GM21723 (cell line): ENCODE data around the gene CBX6.
"Not testable (repeated sequence)": the region's sequence is repeated elsewhere in the genome, so short reads cannot be mapped to it uniquely, and the experiment has no call there.

Experiments
- ATAC-seq: cut with Tn5 transposase; IDR thresholded peaks from one replicate; pipeline ENCODE4 v1.9.1; 2021; ENCODE audit warnings: mild to moderate bottlenecking, moderate library complexity; ENCODE audit not compliant: unreplicated experiment

Gene CBX6

DNA sequence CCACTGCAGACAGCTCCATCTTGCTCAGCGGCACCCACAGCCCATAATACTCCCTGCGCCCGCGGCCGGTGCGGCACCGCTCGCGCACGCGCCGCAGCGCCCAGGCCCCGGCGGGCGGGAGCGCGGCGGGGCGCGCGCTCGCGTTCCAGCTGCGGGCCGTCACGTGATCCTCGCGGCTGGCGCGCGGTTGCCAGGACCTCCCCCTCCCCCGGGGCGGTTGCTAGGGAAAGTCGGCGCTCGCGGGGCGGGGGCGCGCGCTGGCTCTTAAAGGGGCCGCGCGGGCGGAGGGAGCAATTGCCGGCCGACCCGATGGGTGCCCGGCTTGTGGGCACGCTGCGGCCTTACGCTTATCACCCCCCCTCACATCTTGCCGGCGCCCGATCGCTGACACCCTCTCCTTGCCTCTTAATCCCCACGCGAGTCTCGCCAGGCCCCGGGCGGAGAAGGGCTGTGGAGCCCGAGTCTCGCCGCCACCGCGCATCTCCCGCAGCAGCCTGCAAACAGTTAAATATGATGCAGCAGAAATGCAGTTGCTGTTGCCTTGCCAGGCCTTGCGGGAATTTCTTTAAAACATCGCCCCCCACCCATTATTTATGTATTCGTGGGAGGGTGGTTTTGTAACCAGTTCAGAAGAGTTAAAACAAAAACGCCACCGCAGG lies at the start of gene CBX6:
TSS of gene CBX6 (minus strand) at position 45 of the 659 bp plus-strand sequence. CDS start at position 19, 26 bp downstream.
- ATAC-seq: peak; percentile 50

DNA sequence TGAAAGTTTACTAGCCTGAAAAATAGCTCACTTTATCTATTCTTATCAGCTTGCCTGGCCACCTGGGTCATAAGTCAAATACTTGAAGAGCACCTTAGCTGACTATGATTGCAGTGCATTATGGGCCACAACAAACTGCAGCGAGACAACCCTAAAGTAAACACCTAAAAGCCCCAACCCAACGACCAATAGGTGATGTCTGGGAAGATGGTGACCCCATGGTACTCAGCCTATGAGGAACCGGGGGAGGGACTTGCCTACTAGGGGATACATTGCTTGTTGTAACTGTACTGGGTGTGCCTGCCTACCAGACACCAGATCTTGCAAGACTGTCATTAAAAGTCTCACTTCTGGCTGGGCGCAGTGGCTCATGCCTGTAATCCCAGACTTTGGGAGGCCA lies 49.8 kb upstream of the CBX6 start:
- ATAC-seq: no peak

DNA sequence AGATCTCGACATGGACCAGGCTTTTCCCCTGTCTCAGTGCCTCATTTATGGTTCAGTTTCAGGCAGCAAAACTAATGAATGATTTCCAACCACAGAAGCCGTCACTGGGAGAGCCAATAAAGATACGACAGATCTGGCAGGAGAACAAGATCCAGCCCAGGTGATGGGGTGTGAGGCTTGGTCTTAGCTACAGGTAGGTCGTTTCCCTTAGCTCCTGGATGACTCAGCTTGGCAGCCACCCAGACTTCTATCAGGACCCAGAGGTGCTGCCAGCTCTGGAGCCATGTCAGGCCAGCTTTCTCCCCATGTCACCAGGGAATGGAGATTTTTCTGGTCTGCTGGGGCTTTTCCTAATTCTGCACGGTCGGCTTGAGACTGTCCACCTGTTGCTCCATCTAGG lies 49.1 kb upstream of the CBX6 start:
- no peak for ATAC-seq

DNA sequence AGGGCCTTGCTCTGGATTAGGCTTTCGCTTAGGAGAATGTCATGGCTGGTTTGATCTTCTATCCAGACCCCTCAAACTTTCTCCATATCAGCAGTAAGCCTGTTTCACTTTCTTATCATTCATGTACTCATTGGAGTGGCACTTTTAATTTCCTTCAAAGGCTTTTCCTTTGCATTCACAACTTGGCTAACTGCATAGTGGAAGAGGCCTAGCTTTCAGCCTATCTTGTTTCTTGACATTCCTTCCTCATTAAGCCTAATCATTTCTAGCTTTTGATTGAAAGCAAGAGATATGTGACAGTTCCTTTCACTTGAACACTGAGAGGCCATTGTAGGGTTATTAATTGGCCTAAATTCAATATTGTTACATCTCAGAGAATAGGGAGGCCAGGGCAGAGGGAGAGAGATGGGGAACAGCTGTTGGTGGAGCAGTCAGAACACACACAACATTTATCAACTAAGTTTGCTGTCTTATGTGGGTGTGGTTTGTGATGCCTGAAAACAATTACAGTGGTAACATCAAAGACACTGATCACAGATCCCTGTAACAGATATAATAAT lies 47.7 kb upstream of the CBX6 start:
- no peak for ATAC-seq

DNA sequence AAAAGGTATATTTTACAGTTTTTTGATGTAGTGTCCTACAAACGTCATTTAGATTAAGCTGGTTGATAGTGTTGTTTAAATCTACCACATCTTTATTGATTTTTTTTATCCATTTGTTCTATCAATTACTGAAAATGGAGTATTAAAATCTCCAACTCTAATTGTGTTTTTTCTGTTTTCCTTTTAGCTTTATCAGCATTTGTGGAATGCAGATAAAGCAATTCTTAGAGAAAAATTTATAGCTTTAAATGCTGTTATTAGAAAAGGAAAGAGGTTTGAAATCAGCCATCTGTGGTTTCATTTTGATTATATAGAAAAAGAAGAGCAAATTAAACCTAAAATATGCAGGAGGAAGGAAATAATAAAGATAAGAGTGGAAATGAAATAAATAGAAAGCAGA lies 39.4 kb upstream of the CBX6 start:
- no peak for ATAC-seq

DNA sequence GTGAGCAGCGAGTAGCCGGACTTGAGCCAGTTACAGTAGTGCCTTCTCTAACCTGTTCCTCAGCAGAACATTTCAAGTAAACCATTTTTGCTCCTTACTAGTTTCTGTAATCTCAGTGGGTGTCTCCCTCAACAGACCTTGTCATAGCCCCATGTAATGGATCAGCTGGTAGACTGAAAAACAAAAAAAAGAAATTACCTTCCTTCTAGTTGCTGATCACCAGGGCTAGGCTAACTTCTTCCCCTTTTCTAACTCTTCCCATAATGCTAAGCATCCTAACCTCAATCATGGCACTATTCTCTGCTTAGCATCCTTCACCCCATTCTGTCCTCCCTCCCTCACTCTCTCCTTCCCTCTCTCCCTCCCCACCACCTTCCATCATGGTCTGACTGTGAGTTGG lies 35.8 kb upstream of the CBX6 start:
- no peak for ATAC-seq

DNA sequence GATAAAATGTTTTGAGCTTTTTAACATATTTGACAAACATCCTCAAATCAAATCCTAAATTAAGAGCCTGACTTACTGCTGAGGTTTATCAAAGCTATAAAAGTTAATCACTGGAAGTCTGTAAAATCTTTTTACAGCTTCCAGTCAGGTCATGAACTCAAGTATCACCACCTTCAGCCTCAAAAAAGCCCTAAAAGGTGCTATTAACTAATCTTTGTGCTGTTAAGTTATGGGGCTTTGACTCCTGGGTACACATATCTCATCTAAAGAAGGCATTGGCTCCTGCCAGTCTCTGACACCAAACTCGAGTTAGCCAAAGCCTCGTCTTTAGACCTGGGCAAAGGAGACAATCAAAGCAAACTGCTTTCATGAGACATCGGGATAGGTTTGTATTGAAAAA lies 34.0 kb upstream of the CBX6 start:
- ATAC-seq: no peak

DNA sequence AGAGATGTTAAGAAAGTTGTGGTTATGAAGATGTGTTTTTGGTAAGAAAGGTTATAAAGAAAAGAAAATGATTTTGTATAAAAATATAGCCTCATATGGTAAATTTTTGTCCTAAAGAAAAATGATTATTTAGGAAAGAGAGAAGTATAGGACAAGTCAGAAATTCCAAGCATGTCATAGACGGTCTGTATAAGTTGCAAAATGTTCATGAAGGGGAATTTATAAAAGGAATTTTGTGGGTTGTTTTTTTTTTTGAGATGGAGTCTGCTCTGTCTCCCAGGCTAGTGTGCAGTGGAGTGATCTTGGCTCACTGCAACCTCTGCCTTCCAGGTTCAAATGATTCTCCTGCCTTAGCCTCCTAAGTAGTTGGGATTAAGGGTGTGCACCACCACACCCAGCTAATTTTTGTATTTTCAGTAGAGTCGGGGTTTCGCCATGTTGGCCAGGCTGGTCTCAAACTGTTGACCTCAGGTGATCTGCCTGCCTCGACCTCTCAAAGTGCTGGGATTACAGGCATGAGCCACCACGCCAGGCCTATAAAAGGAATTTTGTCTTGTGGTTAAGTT lies 32.1 kb upstream of the CBX6 start:
- not testable (repeated sequence) for ATAC-seq

DNA sequence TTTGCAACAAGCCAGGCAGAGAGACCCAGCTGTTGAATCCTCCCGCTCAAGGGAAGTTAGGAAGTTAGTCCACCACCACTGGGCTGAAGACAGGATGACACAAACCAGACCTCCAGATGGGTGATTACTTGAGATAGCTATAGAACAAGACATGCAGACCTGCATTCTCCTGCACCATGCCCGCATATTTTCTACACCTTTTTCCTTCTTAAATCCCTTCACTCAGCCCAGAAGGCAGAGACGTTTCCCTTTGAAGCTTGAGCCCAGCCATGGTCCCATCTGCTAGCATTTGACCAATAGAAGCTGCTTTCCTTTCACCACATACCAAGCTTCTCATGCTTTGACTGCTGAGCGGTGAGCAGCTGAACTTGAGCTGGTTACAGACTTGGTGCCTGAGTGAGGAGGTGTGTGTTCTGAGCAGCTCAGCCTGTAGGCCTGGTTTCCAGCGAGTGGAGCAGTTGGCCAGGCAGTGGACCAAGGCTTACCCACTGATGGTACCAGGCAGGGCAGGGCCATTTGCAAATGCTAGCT lies 29.2 kb upstream of the CBX6 start:
- no peak for ATAC-seq

DNA sequence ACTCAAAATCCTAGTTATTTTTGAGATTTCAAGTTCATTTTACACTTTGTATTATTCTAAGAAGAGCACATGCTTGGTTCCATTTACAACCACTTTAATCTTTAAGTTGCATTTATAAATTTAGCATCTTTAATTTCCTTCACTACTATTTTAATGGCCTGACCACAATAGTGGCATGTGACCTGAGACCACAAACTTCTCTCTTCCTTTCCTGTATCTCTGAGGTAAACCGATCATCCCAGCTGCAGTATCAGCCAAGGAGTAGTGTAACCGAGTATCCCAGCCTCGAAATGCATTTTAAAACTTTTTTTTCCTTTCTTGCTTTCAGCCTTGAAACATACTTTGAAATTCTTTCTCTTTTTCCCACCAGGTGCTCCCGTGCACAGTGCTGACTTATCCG lies 28.7 kb upstream of the CBX6 start:
- ATAC-seq: no peak

DNA sequence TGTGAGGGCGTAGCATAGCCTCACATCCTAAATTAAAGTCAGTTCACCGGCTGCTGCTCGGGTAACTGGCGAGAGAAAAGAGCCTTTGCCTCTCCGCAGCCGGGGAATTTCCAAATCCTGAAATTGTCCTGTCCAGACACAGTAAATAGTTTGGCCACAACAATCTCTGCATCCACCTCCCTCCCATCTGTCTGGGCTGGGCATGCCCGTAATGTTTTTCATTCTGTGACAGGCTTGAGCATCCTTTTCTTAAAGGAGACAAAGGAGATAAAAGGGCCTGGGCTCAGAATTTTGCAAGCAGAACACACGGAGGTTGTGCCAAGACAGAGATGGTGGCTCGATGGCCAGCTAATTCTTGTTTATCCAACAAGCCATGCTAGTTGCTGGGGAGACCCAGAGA lies 19.2 kb upstream of the CBX6 start:
- no peak for ATAC-seq

DNA sequence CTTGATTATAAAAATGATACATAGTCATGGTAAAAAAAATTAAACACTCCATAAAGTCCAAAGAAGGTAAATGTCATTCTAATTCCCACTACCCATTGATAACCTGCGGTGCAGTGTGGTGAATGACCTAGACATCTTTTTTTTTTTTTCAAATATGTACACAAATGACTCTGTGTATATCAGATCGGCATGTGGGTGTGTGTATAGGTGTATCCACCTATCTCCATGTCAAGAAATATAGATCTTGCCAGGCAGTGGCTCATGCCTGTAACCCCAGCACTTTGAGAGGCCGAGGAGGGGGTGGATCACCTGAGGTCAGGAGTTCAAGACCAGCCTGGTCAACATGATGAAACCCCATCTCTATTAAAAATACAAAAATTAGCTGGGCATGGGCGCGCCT lies 18.4 kb upstream of the CBX6 start:
- no peak for ATAC-seq

DNA sequence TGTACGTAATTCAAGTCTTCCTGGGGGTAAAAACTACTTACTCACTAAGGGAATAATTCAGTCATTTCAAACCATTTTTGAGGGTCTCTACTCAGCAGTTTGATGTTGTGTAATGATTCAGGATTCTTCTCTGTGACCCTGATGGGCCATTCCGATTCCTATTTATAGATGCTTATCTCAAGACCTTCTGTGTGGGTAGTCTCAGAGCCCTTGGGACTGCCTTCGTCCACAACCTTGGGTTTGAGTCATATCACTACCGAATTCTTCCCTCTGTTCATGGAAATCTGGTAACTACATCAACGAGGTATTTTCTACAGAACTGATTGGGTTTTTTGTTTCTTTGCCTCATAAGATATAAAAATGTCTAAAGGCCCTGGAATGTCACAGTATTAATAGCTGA lies 14.3 kb upstream of the CBX6 start:
- no peak for ATAC-seq

DNA sequence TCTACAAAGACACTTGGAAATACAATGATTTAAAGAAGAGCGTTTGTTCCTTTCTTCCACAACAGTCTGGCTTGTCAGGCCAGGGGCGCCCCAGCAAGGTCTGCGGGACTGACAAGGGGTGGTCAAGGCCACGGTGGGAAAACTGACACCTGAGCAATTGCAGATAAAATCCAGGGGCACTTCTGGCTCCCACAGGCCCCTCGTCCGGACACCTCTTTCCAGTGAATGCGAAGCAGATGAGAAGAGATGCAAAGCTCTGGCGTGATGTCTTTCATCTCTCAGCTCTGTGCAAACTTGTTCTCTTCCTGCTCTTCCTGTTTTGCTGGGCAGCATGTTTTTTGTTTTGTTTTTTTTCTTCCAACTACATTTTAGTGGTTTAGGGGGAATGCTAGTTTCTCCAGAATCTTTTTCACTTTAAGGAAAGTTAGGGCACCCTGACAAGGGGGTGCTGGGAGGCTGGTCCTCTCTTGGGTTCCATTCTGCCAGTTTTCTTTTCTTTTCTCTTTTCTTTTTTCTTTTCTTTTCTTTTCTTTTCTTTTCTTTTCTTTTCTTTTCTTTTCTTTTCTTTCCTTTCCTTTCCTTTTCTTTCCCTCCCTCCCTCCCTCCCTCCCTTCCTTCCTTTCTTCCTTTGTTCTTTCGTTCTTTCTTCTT lies 11.1 kb upstream of the CBX6 start:
- no peak for ATAC-seq

DNA sequence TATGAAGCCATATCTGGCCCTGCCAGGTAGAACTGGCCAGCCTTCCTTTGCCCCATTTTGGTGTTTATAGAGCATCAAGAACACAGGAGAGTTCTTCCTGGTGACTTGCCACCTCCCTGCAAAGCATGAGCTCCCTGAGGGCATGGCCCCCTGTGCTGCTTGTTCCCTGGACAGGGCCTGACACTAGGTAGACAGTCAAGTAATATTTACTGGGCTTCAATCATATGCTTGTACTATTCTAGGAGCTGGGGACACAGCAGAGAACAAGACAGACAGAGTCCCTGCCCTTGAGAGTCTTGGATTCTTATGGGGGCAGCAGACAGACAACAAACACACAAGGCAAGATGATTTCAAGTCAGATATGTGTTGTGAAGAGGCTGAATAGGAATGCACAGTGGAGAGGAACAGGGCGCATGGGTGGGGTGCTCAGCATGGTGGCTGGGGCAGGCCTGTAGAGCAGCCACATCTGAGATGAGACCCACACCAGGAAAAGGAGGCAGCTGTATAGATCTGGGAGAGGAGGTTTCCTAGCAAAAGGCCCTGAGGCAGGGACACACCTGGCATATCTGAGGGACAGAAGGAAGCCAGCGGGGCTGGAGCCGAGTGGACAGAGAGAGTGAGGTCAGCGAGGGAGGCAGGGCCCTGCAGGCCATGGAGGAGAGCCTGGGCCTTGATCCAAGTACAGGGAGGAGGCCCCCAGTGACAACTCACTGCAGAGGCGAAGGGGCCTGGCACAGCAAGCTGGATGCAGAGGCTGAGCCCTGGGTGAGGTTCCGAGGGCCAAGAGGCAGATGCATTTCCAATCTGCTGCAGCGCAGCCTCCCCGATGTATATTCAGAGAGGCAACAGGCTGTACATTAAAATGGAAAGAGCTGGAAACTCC lies 10.2 kb upstream of the CBX6 start:
- ATAC-seq: no peak

DNA sequence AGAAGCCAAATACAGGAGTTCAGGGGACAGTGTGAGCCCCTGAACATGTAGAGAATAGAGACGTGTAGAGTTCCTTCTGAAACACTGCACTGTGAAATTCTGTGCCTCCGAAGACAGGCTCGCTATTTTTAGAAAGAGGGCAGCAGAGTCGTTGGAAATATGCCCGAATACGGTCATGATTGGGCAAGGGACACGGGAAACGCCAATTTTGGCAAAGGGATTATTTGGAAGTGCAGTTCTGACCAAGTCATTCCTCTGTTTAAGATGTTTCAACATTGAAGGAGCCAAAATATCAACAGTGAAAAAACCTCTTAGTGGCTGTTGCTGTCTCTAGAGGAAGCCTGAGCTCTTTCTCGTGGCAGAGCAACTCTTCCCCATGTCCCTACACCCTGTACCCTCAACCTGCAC lies 9.5 kb upstream of the CBX6 start:
- no peak for ATAC-seq

DNA sequence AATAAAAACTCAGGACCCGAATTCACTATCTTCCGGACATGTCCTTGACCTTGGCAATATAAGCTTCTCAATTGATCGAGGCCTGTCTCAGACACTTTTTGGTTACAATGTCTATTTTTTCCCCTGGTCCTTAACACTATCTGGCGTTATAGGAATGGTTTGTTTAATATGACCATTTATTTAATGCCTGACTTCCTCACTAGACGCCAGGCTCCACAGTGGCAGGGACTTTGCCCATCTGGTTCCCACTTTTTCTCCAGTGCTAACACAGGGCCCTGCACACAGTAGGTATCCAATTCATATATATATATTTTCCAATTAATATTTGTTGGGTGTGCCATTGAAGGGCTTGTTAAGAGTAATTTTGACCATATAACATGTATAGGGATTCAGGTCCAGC lies 7.9 kb upstream of the CBX6 start:
- ATAC-seq: no peak

DNA sequence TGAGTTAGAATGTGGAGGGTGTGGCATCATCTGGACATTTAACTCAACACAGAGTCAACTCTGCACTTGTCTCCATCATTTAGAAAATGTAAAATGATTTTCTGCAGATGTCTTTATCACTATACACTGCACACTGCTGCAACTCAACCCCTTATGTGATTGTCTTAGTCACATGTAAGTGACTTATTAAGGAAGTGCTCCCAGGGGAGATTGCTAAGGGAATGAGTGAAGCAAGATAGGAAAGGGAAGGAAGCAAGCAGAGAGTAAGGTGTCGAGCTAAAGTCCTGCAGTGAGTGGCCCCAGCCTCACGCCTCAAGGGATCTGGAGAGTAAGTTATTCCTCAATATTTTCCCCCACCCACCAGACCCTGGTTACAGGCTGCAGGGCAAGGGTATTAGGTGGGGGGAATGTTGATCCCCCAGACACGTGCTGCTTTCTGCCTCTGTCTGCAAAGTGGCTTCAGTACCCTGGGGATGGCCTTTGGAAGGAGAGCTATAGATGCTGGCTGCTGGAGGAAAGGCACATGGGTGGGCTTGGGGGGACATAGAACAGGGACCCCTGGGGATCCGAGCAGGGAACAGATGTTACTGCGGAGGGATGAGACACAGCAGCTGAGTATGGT lies 7.2 kb upstream of the CBX6 start:
- no peak for ATAC-seq

DNA sequence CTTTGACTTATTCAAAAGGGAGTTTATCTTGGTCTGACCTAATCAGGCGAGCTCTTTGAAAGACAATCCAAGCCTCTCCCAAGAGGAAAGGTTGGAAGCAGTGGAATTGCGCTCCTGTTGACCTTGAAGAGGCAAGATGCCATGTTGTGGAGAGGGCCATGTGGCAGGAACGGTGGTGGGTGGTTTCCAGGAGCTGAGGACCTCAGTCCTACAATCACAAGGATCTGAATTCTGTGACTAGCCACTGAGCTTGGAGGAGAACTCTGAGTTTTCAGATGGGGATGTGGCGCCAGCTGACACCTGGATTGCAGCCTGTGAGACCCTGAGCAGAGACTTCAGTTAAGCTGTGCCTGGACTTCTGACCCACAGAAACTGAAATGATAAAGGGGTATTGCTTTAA lies 6.0 kb upstream of the CBX6 start:
- ATAC-seq: no peak

DNA sequence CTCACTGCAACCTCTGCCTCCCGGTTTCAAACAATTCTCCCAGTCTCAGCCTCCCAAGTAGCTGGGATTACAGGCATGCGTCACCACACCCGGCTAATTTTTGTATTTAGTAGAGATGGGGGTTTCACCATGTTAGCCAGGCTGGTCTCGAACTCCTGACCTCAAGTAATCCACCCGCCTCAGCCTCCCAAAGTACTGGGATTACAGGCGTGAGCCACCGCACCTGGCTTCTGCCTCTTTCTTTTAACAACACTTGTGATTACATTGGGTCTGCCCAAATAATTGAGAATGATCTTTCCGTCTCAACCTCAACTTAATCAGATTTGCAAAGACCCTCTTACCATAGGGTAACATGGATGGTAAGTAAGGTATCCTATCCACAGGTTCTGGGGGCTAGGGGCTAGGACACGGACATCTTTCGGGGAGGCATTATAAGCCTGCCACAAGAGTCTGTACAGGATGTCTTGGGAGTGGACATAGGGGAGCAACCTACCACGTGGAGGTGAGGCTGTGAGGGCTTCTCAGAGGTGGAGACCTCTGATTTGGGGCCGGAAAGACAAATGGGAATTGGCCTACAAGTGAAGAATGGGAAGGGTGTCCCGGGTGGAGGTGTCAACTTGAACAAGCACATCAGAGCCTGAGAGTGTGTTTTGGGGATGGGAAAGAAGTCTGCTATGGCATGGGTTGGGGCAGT lies 2.7 kb upstream of the CBX6 start:
- ATAC-seq: no peak
